NB4 (cell line): Measurements from ENCODE around the gene MGAT3.

ENCODE experiments used
- MAX ChIP-seq: IDR thresholded peaks from 2 replicates; pipeline ENCODE4 v1.6.1; 2011; ENCODE audit warnings: low read depth, low read length
- MYC ChIP-seq: IDR thresholded peaks from 2 replicates; pipeline ENCODE4 v1.6.1; 2011; ENCODE audit warnings: low read depth, low read length
- POLR2A ChIP-seq: IDR thresholded peaks from 2 replicates; pipeline ENCODE4 v1.6.1; 2011; ENCODE audit warnings: mild to moderate bottlenecking; ENCODE audit not compliant: insufficient read length; ENCODE audit errors: extremely low read depth

- TF ChIP-seq MYC (no peak), MAX (no peak), POLR2A (no peak)
These were observed at the start of gene MGAT3 for GRCh38 chr22:39456522-39457197.
